Stimulated activated CD4-positive, alpha-beta T cell treated with anti-CD3 and anti-CD28 coated beads, Interleukin-4, amount 100 ng/mL, for 48 hours (primary cell): ENCODE results near the gene TBC1D5.
"Not testable (repeated sequence)": the region's sequence is repeated elsewhere in the genome, so short reads cannot be mapped to it uniquely, and the experiment has no call there.

ENCODE experiments used
- DNase-seq, 2 donors: peaks; one replicate each; pipeline ENCODE4 v3.0.0-alpha.2; 2020; ENCODE audit warnings: low read depth in 2 of 2

TBC1D5 gene

GRCh38 chr3:17411157-17411877, 331.1 kb downstream of the TBC1D5 start:
- DNase-seq: no peak

- DNase-seq: no peak
Observed at GRCh38 chr3:17407576-17407975, 334.9 kb downstream of the TBC1D5 start.

- DNase-seq: no peak
Observed at GRCh38 chr3:17404548-17404947, 337.9 kb downstream of the TBC1D5 start.

- DNase-seq: no peak
Observed at GRCh38 chr3:17402442-17402841, 340.0 kb downstream of the TBC1D5 start.

- DNase-seq: no peak
Observed at GRCh38 chr3:17401912-17402311, 340.5 kb downstream of the TBC1D5 start.

GRCh38 chr3:17399586-17399985, 342.8 kb downstream of the TBC1D5 start:
- no peak for DNase-seq

GRCh38 chr3:17398959-17399551, 343.4 kb downstream of the TBC1D5 start:
- no peak for DNase-seq

- DNase-seq: no peak
Observed at GRCh38 chr3:17396036-17396435, 346.4 kb downstream of the TBC1D5 start.

GRCh38 chr3:17394541-17395155, 347.8 kb downstream of the TBC1D5 start:
- DNase-seq: no peak

GRCh38 chr3:17392516-17392915, 349.9 kb downstream of the TBC1D5 start:
- not testable (repeated sequence) for DNase-seq

- DNase-seq: no peak
Observed at GRCh38 chr3:17390785-17391184, 351.6 kb downstream of the TBC1D5 start.

- DNase-seq: no peak
Observed at GRCh38 chr3:17387108-17387507, 355.3 kb downstream of the TBC1D5 start.

GRCh38 chr3:17386432-17386831, 356.0 kb downstream of the TBC1D5 start:
- no peak for DNase-seq

- no peak for DNase-seq
Observed at GRCh38 chr3:17384567-17385296, 357.7 kb downstream of the TBC1D5 start.

GRCh38 chr3:17373304-17373703, 369.1 kb downstream of the TBC1D5 start:
- DNase-seq: no peak

- no peak for DNase-seq
Observed at GRCh38 chr3:17372362-17373210, 369.8 kb downstream of the TBC1D5 start.

- DNase-seq: no peak
Observed at GRCh38 chr3:17369973-17370372, 372.5 kb downstream of the TBC1D5 start.

GRCh38 chr3:17367171-17367570, 375.3 kb downstream of the TBC1D5 start:
- DNase-seq: no peak

- no peak for DNase-seq
Observed at GRCh38 chr3:17360991-17361390, 381.4 kb downstream of the TBC1D5 start.

- DNase-seq: no peak
Observed at GRCh38 chr3:17359911-17360310, 382.5 kb downstream of the TBC1D5 start.

GRCh38 chr3:17357035-17357710, 385.3 kb downstream of the TBC1D5 start:
- no peak for DNase-seq
